HG03571 (cell line): ENCODE measurements around the gene MMP23B.
A peak's percentile ranks its signal among the peaks of the same experiment; 100 is the strongest.
"Not testable (repeated sequence)": the region's sequence is repeated elsewhere in the genome, so short reads cannot be mapped to it uniquely, and the experiment has no call there.

Source experiments
- ATAC-seq: cut with Tn5 transposase; IDR thresholded peaks from one replicate; pipeline ENCODE4 v1.9.1; 2021; ENCODE audit not compliant: unreplicated experiment

Gene MMP23B

DNA sequence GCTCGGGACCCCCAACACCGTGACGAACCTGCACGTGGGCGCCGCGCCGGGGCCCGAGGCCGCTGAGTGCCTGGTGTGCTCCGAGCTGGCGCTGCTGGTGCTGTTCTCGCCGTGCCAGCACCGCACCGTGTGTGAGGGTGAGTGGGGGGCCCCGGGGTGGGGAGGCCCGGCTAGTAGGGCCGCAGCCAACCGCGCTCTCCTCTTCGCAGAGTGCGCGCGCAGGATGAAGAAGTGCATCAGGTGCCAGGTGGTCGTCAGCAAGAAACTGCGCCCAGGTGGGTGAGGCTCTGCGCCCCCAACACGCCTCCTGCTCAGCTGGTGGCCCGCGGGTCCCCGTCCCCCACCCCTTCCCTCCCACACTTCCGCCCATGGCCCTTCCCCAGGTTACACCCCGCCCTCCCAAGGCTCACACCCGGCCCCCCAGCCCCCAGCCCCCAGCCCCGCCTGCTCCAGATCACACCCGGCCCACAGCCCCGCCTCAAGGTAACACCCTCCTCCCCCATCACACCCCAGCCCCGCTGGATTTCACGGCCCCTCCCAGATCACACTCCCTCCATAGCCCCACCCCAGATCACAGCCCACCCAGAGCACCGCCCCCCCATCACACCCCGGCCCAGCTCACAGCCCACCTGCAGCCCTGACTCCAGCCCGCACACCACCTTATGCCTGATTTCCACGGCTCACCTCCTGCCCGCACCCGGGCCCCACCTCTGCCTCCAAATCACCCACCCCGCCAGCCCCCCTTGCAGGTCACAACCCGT is 2.4 kb upstream of the MMP23B start:
- no peak for ATAC-seq

DNA sequence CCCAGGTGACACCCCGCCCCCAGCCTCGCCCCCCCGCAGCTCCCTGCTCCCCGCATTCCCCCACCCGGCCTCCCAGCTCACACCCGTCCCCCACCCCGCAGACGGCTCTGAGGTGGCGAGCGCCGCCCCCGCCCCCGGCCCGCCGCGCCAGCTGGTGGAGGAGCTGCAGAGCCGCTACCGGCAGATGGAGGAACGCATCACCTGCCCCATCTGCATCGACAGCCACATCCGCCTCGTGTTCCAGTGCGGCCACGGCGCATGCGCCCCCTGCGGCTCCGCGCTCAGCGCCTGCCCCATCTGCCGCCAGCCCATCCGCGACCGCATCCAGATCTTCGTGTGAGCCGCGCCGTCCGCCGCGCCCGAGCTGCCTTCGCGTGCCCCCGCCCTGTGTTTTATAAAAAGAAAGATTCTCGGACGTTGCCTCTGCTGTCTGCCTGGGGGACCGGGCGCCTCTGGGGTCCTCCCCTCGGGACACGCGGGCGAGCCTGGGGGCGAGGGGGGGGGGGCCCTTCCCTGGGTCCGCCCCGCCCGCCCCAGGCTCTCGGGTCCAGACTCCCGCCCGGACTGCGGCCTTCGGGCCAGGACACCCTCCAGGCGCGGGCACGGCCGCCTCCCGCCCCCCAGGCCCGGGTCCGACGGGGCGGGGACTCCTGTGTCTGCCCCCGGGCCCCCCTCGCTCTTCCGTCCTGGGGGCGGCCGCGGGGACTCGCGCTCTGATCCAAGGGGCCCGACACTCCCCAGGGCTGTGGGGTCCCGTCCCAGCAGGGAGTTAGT is 1.6 kb upstream of the MMP23B start:
- ATAC-seq, result peak; percentile 64

DNA sequence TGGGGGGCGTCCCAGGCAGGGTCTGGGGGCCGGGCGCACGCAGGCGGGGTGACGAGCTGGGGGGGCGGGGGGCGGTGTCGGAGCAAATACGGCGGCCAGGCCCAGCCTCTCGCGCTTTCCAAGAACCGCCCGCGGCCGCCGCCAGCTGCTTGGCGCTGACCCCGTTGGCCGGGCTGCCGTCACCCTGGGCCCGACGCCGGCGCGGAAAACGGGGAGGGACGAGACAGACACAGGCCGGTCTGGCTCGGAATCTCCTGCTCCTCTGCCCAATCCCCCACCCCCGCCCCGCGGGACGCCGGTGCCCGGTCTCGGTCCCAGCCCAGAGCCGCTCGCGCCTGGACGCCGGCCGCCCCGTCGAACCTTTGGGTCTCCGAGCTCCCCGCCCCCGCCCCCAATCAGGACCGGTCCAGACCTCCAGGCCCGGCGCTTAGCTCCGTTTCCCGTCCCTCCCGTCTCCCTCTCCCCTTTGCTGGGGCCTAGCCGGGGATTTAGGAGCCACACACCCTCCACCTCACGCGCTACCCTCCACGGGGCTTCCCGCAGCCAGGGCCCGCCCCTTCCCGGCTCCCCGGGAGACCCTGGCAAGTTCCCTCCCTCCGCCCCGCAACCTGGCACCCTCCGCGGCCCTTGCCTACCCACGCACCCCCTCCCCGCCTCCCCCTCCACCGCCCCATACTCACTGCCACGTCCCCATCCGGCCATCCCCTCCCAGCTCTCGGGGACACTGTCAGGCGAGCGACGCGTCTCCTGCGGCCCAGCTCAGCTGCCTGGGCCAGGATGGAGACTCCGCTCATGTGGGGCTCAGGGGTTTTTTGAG is 800 bp upstream of the MMP23B start:
- ATAC-seq, result no peak

DNA sequence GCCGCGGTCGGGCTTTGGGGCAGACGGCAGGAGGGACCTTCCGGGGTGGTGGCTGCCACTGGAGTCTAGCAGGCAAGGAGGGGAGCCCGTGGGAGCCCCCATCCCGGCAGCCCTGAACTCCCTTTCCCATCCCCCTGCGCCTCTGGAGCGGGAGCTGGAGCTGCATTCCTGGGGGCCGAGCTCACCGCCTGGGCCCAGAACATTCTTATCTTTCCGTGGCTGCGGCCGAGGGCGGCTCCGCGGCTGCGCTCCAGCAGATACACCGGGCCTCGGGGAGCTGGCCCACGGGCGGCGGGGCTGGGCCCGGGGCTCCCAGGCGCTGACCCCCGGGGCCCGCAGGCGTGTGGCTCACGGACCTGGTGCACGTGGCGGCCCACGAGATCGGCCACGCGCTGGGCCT is 1.4 kb downstream of the MMP23B start:
- not testable (repeated sequence) for ATAC-seq

DNA sequence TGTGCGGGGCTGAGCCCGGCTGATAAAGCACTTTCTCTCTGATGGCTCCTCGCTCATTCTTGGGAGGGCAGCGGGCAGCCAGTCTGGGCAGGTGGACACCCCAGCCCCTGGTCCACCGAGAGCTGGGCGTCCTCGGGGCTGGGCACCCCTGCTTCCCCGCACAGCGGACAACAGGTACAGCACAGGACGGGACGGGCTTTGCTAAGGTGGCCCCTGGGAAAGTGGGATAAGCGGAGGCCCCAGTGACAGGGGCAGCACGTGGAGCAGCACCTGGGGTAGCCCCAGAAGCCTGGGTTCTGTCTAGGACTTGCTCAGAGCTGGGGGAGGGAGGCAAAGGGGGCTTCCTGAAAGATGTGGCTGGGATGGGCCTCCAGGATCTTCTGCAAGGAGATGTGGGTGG is 2.6 kb downstream of the MMP23B start:
- not testable (repeated sequence) for ATAC-seq

DNA sequence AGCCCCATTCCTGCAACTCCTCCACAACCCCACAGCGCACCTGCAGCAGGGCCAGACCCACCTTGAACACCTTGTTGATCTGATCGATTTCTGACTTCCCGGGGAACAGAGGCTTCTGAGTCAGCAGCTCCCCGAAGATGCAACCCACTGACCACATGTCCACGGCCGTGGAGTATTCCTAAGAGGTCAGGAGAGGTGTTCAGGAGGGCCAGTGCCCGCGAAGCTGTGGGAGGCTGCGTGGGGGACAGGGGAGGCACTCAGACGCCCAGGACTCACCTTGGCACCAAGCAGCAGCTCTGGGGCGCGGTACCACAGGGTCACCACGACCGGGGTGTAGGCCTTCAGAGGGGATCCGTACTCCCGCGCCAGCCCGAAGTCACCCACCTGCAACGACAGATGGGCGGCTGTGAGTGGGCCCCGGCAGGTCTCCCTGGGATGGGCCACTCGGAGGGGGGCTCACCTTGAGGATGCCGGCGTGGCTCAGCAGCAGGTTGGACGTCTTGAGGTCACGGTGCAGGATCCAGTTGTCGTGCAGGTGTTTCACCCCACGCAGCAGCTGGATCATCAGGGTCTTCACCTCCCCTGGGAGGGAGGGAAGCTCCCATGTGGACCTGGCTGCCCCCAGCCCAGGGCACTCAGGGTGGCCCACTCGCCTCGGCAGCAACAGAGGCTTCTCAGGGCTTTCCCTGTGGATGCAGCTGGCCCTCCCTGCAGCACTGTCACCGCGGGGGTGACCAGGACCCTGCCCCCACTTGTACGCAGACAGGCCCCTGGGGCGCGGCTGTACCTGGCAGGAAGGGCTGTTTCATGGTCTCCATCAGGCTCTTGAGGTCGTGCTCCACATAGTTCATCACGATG is 4.9 kb downstream of the MMP23B start:
- not testable (repeated sequence) for ATAC-seq

DNA sequence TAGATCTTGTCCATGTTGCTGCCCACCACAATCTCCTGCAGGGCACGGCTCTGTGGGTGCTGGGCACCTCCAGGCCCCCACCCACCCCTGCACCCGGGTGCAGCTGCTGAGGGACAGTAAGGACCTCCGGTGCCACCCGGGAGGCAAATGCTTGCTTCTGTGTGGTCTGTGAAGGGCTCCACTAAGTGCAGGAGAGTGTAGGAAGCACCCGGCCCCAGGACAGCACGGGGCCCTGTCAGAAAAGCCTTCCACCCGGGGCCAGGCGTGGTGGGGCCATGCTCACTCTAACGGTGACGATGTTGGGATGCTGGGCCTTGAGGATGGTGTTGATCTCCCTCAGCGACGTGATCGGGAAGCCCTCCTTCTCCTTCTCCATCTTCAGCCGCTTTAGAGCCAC is 5.5 kb downstream of the MMP23B start:
- ATAC-seq, result not testable (repeated sequence)

DNA sequence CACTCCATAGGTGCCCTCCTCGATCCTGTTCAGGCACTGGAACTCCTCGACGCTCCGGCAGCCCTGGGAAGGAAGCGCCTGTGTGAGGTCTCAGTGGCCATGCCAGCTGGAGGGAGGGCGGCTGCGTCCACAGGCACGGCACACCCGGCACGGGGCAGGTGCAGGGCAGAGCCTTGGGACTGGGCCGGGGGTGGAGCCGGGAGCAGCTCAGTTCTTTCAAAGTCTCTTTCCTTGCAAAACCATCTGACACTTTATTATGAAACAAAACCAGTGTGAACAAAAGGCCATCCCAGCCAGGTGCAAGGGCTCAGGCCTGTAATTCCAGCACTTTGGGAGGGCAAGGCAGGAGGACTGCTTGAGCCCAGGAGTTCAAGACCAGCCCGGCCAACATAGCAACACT is 6.6 kb downstream of the MMP23B start:
- ATAC-seq, result not testable (repeated sequence)

DNA sequence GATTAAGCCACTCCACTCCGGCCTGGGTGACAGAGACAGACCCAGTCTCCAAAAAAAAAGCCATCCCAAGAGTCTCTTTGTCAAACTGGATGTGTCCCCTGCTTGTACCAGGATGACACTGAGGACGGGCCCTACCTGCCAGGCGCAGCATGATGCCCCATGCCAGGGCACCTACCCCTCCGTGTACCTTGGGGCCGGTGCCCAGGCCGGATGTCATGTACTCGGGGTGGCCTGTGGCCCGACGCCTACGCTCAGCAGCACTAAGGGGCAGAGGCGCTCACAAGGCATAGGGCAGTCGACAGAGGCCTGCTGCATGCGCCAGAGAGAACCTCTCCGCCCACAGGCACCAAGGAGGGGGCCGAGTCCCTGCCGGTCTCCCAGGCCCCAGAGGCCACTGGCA is 7.4 kb downstream of the MMP23B start:
- not testable (repeated sequence) for ATAC-seq

DNA sequence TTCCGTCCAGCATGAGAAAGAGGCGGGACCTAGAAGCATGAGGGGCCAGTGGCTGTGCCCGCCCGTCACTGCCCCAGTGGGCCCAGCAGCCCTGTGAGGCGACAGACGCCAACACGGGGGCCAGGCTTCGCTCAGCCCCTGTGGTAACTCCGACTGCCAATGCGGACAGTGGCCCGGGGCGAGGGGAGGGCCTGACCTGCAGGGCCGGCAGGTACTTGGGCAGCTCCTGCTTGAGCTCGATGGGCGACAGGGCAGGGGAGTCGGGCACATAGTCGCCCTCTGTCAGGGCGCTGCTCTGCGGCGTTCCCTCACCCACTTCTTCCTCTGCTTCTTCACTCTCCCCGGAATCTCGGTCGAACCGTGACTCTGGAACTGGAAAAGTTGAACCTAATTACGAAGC is 8.1 kb downstream of the MMP23B start:
- not testable (repeated sequence) for ATAC-seq

DNA sequence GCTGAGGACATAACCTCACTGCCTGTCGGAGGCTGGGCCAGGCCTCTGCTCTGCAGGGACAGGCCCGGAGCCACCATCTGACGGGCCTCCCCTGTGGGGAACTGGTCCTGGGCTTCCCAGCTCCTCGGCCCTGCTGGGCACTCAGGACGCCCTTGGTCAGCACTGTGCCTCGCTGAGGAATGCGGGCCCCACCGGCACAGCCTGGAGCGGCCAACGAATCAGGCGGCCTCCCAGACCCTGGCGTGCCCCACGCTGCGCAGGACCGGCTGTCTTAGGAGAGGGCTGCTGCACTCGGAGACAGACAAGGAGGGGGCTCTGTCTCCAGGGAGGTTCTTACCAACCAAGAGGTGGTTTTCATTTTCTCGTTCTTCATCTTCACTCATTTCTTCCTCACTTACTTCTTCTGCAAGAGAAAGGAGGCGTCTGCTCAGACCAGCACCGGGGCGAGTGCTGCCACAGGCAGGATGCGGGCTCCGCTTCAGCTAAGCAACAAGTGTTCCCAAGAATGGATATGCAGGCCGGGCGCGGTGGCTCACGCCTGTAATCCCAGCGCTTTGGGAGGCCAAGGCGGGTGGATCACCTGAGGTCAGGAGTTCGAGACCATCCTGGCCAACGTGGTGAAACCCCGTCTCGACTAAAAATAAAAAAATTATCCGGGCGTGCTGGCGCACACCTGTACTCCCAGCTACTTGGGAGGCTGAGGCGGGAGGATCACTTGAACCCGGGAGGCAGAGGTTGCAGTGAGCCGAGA is 8.9 kb downstream of the MMP23B start:
- not testable (repeated sequence) for ATAC-seq

DNA sequence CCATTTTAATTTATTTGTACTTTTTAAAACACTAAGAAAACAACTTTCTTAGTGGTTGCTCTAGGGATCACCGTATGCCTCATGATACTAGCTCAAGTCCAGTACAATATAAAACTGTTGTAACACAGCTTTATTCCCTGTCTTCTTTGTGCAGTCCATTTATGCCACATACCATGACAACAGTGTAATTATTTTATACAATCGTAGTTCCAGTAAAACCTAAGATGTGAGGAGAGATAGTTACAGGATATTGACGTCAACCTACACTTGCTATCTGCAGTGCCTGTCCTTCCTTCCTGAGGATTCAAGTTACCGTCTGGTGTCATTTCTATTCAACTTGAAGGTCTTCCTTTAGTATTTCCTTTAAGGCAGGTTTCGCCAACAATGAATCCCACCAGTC is 14.4 kb downstream of the MMP23B start:
- not testable (repeated sequence) for ATAC-seq

DNA sequence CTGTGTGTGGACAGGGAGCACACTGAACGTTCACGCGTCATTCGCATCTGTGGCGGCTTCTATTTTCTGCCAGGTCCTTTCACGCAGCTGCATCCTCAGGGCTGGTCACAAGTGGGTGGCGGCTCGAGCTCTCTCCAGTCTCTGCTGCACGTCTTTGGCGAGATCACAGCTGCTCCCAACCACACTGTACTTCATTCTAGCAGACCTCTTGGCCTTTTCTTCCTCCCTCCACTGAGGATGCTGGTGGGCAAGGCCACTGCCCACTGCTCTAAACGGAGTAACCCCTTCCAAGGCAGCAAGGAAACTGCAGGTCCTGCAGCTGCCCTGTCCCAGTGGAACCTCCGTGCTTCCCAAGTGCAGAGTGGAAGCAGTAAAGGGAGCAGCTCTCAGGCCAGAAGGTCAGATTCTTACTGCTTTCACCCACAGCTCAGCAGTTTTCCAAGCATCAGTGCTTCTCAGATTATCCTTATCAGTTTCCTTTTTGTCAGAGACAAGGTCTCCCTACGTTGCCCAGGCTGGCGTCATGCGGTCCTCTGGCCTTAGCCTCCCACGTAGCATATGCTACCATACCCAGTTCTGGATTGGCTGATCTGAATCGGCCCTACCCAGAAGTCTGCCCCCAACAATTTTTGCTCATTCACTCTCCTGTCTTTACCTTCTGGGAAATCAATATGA is 15.7 kb downstream of the MMP23B start:
- ATAC-seq, result not testable (repeated sequence)

DNA sequence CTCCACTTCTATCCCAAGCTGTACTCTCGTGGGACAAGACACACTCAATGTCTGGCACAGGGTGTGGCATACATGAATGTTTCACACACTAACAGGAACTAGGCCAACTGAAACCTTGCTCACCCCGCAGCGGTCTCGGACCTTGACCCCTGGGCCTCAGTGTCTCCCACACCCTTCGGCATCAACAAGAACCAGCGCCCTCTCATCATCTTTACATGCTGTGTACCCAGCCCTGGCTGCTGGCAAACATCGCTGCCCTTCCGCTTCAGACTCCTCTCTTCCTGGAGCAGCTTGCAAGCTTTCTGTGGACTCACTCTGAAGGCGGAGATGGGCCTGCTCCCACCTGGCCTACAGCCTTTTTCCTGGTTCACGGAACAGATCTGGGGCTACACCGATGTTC is 16.3 kb downstream of the MMP23B start:
- not testable (repeated sequence) for ATAC-seq

DNA sequence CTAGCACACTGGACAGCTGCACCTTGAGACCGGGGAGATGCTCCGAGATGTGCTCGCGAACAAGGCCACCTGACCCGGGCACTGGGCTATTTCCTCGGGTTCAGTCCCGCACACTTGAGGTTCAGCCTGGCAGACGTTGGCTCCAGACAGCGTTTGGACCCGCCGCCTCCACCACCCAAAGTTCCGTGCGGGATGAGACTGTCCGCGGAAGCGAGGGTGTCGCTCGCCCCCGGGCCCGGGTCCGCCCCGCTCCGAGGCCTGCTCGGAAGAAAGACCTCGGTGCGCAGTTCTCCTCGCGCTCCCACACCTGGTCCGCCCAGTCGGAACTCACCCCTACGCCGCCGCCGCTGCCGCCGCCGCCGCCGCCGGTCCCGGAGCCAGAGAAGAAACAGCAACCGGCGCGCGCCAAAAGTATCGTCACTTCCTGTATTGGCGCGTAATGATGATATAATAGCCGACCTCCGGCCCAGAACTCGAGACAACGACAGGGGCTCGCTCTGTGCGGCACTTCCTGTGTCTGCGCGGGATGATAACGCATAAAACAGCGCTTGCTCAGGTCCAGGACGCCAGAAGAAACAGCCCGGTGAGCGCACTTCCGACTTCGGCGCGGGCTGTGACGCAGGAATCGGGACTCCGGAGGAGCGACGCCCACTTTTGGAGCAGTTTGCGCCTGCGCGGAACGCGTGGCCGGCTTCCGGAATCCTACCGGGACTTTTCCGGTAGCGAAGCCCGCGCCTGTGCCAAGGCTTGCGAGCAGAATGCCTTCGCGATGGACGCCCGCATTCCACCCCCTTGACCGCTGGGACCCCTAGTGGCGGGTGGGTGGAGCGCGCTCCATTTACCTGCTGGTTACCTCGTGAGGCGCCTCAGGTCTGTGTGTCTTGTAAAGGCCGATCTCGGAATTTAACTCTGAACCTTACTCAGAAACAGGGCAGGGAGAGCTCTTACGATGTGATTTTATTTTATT is 26.9 kb downstream of the MMP23B start, which contains the start of gene CDK11B:
Gene CDK11B (minus strand): TSS at position 422 of the 967 bp plus-strand sequence. CDS start 1,519 bp downstream, outside the sequence.
- peak; percentile 81 for ATAC-seq

DNA sequence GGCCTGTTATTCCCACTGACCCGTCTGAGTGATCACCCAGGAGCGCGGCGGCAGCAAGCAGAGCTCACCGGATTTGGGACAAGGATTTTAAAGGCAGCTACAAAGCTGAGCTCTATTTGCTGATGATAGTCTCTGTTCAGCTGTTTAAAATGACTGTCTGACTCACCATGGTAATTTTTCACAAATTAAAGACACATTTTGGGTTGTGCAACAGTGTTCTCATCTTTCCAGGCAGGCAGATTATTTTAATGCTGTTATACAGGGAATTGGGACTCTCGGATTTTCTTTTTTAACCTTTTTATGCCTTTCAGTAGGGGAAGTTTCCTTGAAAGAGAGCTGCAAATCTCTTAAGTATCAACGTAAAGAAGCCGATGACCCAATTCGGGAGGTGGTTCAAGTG is 30.4 kb downstream of the MMP23B start:
- ATAC-seq, result not testable (repeated sequence)

DNA sequence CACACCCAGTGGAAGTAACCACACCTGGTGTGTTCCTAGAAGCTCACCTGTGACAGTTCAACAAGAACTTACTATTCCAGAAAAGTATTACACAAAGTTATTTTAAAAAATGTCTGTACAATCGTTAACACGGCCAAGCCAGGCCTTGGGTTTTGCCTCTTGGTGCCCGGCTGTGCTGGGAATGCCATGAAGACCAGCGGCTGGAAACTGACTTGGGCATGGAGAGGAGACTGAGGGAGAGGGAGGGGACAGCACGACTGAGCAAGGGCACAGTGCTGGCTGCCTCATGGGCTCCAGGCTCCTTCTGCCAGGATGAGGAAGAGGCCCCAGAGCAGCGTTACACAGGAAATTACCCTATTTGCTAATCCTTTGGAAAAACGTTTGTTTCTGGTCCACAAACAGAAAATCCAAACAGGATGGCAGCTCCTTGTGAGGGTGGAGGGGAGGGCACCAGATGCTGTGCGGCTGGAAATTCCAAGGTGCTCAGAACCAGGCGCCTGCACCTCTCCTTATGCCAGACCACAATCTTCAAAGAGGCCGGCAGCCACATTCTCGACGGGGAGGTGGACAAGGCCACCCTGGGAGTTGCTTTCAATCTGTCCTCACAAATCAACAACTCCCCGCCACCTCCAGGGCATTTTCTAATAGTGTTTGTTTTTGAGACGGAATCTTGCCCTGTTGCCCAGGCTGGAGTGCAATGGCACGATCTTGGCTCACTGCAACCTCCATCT is 31.0 kb downstream of the MMP23B start:
- not testable (repeated sequence) for ATAC-seq
